ENCODE measurements around the gene HADH. TPM values are rescaled to one million over a fixed set of nuclear protein-coding genes. Genes with fewer than 3 reads are reported as not detected.

HADH gene
- total RNA-seq, 1 experiment from 2014 or later = 69.5 TPM

DNA sequence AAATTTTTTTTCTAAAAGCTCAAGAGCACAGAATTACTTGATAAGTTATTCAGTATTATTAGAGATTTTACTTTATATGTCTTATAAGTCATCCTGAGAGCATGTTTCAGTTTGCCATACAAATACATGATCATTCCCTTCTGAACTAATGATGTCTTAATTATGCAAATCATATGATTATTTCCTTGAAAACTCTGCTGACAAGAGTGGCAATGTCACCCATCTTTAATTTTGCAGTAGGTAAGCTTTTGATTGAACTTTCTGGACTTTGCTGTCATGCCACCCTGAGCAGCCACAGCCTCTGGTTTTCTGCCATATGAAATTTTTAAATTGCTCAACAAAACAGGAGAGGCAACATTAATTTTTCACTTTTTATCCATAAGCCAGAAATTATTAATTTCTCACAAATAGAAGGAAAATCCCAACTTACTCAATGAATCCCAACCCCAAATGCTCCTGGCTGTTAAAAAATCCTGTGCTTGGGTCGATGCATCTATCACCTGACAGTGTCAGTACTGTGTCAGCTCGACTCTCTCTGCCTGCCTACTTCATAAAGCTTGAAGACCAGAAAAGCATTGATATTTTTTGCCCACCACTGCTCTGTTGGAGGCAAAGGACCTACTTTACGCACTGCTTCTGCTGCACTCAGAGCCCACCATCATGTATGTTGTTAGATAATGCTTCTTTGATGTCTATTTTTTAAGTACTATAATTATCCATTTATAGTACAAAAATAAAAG is 11.6 kb upstream of the HADH start:
- Histone ChIP-seq H3K9me3 (ENCODE audit: low read depth, low read length, poor library complexity, severe bottlenecking) (no peaks in the 10 kb centered on the region), H3K27ac (ENCODE audit: low read depth, low read length, poor library complexity, severe bottlenecking) (no peak overlapping the region), H3K36me3 (ENCODE audit: insufficient read depth, low read length, poor library complexity, severe bottlenecking) (no peaks in the 10 kb centered on the region), H3K4me3 (ENCODE audit: low read depth, low read length, poor library complexity, severe bottlenecking) (no peak overlapping the region), H3K4me1 (ENCODE audit: insufficient read depth, low read length, poor library complexity, severe bottlenecking) (no peaks in the 10 kb centered on the region), H3K27me3 (replicated peaks; ENCODE audit: insufficient read depth, low read depth, low read length, poor library complexity) (no peaks in the 10 kb centered on the region)
- ChIA-PET POLR2A (ENCODE audit: low non-redundant PET) (no interaction called here), CTCF (no interaction called here)
- no peak for DNase-seq (ENCODE audit: low spot score)
- TF ChIP-seq EZH2 (IDR thresholded peaks at IDR 0.05; ENCODE audit: borderline replicate concordance, low read depth, low read length, poor library complexity, severe bottlenecking) (no peak), CTCF (conservative IDR thresholded peaks at IDR 0.05; ENCODE audit: low read depth, low read length) (no peak)
- BruUV-seq (replicated peaks) = no TSS peak
- intact Hi-C loops (cut with micrococcal nuclease; ENCODE audit: unreplicated experiment) = no loop called here

DNA sequence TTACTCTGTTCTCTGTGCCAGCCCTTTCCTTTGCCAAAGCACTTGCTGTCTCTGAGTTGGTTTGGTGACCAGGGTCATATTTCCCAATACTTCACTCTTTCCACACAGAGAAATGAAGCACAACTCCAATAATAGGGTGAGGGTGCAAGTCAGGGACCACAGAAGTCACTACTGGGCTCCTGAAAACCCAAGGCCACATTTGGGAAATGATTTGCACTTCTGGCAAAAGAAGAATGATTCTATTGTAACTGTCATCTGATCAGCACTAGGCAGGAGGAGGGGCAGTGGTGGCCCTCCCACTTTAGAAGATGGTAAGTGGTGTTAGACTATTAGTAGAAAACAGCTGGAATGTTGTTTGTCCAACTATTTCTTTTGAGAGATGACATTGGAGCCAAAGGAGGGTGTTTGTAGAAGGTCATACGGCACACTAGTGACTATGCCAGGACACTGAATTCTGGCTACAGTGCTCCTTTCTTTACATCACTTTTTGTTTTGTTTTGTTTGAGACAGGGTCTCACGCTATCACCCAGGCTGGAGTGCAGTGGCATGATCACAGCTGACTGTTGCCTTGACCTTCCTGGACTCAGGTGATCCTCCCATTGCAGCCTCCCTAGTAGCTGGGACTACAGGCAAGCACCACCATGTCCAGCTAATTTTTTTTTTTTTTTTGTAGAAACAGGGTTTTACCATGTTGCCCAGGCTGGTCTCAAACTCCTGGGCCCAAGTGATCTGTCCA is 10.8 kb upstream of the HADH start:
- Histone ChIP-seq H3K27me3 (replicated peaks; ENCODE audit: insufficient read depth, low read depth, low read length, poor library complexity) (no peaks in the 10 kb centered on the region), H3K4me3 (ENCODE audit: low read depth, low read length, poor library complexity, severe bottlenecking) (no peak overlapping the region), H3K27ac (ENCODE audit: low read depth, low read length, poor library complexity, severe bottlenecking) (no peak overlapping the region), H3K4me1 (ENCODE audit: insufficient read depth, low read length, poor library complexity, severe bottlenecking) (no peaks in the 10 kb centered on the region), H3K36me3 (ENCODE audit: insufficient read depth, low read length, poor library complexity, severe bottlenecking) (no peaks in the 10 kb centered on the region), H3K9me3 (ENCODE audit: low read depth, low read length, poor library complexity, severe bottlenecking) (no peaks in the 10 kb centered on the region)
- no peak for TF ChIP-seq CTCF (conservative IDR thresholded peaks at IDR 0.05; ENCODE audit: low read depth, low read length)
- DNase-seq (ENCODE audit: low spot score) = no peak
- ChIA-PET POLR2A (ENCODE audit: low non-redundant PET) (interaction anchor here (0.6 kb wide), 1 partner anchor 89 kb away, joined by 9 read pairs; no protein-coding TSS in a partner anchor), CTCF (no interaction called here)
- intact Hi-C loops (cut with micrococcal nuclease; ENCODE audit: unreplicated experiment) = no loop called here
- BruUV-seq (replicated peaks) = no TSS peak

DNA sequence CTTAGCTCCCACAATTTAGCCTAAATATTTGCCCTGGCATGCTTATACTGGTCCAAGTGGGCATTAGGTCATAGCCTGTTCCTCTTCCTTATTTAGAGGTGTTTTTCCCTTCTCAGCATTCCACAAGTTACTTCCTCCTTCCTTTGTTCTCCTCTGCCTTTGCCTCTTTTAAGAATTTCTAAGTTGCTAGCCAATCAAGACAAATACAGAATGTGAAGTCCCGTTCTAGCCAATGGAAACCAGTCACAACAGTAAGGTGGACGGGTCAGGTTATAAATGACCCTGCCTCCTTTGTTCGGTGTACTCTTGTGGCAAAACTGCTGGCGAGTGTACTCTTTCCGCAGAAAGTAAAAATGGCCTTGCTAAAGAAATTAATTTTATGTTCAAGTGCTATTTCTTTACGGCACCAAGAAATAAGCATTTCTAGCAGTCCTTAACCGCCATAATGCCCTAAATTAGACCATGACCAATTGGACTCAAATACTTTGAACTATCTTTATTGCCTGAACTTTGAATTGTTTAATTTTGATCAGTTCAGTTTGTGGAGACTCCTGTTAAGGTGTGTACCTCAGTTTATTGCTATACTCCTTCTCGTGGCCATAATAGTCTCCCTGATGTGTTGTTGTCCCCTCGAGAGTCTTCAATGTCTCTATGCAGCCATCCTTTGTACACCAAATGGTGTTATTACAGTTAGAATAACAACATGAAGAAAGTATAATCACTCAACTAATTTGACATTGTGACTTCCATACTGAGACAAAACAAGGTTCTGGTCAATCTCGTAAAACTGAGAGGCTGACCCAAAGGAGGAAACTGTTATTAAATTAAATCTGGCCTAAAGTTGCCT is 1.6 kb upstream of the HADH start:
- DNase-seq (ENCODE audit: low spot score) = no peak
- TF ChIP-seq CTCF (conservative IDR thresholded peaks at IDR 0.05; ENCODE audit: low read depth, low read length) = no peak
- no peak for TF ChIP-seq EZH2 (IDR thresholded peaks at IDR 0.05; ENCODE audit: borderline replicate concordance, low read depth, low read length, poor library complexity, severe bottlenecking)
- H3K4me1 ChIP-seq (ENCODE audit: insufficient read depth, low read length, poor library complexity, severe bottlenecking) = peaks cover 22% of the 10 kb centered on the region
- no peaks in the 10 kb centered on the region for H3K27me3 ChIP-seq (replicated peaks; ENCODE audit: insufficient read depth, low read depth, low read length, poor library complexity)
- POLR2A ChIA-PET (ENCODE audit: low non-redundant PET) = no interaction called here
- no peak overlapping the region for H3K27ac ChIP-seq (ENCODE audit: low read depth, low read length, poor library complexity, severe bottlenecking)
- no peaks in the 10 kb centered on the region for H3K36me3 ChIP-seq (ENCODE audit: insufficient read depth, low read length, poor library complexity, severe bottlenecking)
- intact Hi-C loops (cut with micrococcal nuclease; ENCODE audit: unreplicated experiment) = no loop called here
- no peaks in the 10 kb centered on the region for H3K9me3 ChIP-seq (ENCODE audit: low read depth, low read length, poor library complexity, severe bottlenecking)
- no peak overlapping the region for H3K4me3 ChIP-seq (ENCODE audit: low read depth, low read length, poor library complexity, severe bottlenecking)
- CTCF ChIA-PET = no interaction called here
- BruUV-seq (replicated peaks) = no TSS peak
